ENCODE measurements around the gene BTF3. TPM values are rescaled to one million over a fixed set of nuclear protein-coding genes. Genes with fewer than 3 reads are reported as not detected.

Gene BTF3
- total and polyA plus RNA-seq, 2 experiments from 2014 or later, result 407 to 458 TPM

DNA sequence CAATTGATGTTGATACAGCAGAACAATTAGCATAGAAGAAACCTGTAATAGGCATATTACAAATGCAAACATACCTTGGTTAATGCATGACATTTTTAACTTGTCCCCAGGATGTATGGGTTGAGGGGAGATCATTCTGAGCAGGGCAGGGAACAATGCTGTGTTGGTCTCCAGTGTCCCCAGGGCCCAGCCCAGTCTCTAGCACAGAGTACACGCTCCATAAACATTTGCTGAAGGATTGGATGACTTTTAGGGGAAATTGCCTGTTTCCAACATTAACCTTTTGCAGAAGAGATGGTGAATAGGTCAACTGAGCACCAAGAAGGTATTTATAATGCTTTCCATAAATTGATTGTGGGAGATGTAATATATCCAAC, 47.1 kb downstream of the BTF3 start:
- H3K4me1 ChIP-seq (ENCODE audit: low read depth), result no peaks in the 10 kb centered on the region
- H3K36me3 ChIP-seq, result no peaks in the 10 kb centered on the region
- no peaks in the 10 kb centered on the region for H3K27me3 ChIP-seq
- H3K4me3 ChIP-seq, result no peak overlapping the region
- no peak overlapping the region for H3K27ac ChIP-seq
- TF ChIP-seq CTCF (IDR thresholded peaks at IDR 0.05; ENCODE audit: low read depth, low read length), result no peak
- DNase-seq (ENCODE audit: low read depth in 1 of 2, low spot score in 1 of 2), result no peak
- H3K9me3 ChIP-seq (ENCODE audit: low read depth), result no peaks in the 10 kb centered on the region

DNA sequence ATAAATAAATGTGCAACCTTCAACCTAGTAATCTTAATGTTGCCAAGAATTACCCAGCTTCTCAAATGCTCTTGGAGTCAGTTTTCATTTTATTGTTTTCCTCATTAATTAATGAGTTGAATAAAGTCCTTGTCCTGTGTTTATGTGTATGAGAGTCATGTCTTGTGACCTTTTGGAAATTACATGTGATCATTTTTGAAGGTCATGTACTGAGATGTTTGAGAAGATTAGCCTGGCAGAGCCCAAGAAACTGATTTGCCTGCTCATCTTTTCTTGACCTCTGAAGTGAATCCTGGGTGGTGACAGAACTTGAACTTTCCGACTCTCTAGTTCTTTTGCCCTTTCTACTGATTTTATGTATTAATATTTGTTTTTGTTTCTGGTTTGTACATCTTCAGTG, 51.8 kb downstream of the BTF3 start:
- H3K27ac ChIP-seq, result no peak overlapping the region
- no peak for DNase-seq (ENCODE audit: low read depth in 1 of 2, low spot score in 1 of 2)
- TF ChIP-seq CTCF (IDR thresholded peaks at IDR 0.05; ENCODE audit: low read depth, low read length), result no peak

GRCh38 chr5:73552642-73553041, 54.4 kb downstream of the BTF3 start:
- peaks cover 36% of the 10 kb centered on the region for H3K36me3 ChIP-seq
- H3K4me1 ChIP-seq (ENCODE audit: low read depth), result no peaks in the 10 kb centered on the region
- H3K9me3 ChIP-seq (ENCODE audit: low read depth), result no peaks in the 10 kb centered on the region
- no peaks in the 10 kb centered on the region for H3K27me3 ChIP-seq
- DNase-seq (ENCODE audit: low read depth in 1 of 2, low spot score in 1 of 2), result no peak
- no peak for TF ChIP-seq CTCF (IDR thresholded peaks at IDR 0.05; ENCODE audit: low read depth, low read length)
- H3K4me3 ChIP-seq, result no peak overlapping the region
- no peak overlapping the region for H3K27ac ChIP-seq

More for the DNA sequence above, 51.8 kb downstream of the BTF3 start:
- Histone ChIP-seq H3K4me3 (no peak overlapping the region), H3K4me1 (ENCODE audit: low read depth) (no peaks in the 10 kb centered on the region), H3K9me3 (ENCODE audit: low read depth) (no peaks in the 10 kb centered on the region), H3K27me3 (no peaks in the 10 kb centered on the region), H3K36me3 (peaks cover 27% of the 10 kb centered on the region)

Other genes starting within 250 kb of the BTF3 start
- 0.11 TPM in 1 of 2 replicates, not detected in the other for gene FOXD1, start 49.7 kb upstream of the BTF3 start, total RNA-seq
- 0.28 TPM in 1 of 2 replicates, not detected in the other for gene FOXD1, start 49.7 kb upstream of the BTF3 start, polyA plus RNA-seq
- 22.0 and 39.5 TPM in 2 replicates for gene ANKRA2, start 67.2 kb downstream of the BTF3 start, total RNA-seq
- 32.0 and 41.9 TPM in 2 replicates for gene ANKRA2, start 67.2 kb downstream of the BTF3 start, polyA plus RNA-seq
- 11.8 and 14.8 TPM in 2 replicates for gene UTP15, start 67.3 kb downstream of the BTF3 start, total RNA-seq
- 8.1 and 15.8 TPM in 2 replicates for gene UTP15, start 67.3 kb downstream of the BTF3 start, polyA plus RNA-seq
- gene ARHGEF28, start 127.8 kb downstream of the BTF3 start, total RNA-seq, result 0.11 and 0.30 TPM in 2 replicates
- not detected in 2 replicates for gene ARHGEF28, start 127.8 kb downstream of the BTF3 start, polyA plus RNA-seq